HL-60 (cell line): Measurements from ENCODE around the gene DPYD.

Experiments used
- DNase-seq, 2 experiments: peaks; one replicate each; pipeline ENCODE4 v3.0.0-alpha.2; 2010 to 2020; ENCODE audit warnings: low read depth in 1 of 2, low spot score in 1 of 2
- H3K27ac ChIP-seq: fragments of 250-450 bp; sonication (Bioruptor Pico); replicated peaks from 2 replicates; pipeline ENCODE4 v1.5.1; 2020; ENCODE audit warnings: mild to moderate bottlenecking, moderate library complexity
- H3K27me3 ChIP-seq: fragments of 250-450 bp; sonication (Bioruptor Pico); 2 replicates; pipeline ENCODE4 v1.5.1; 2021; ENCODE audit warnings: mild to moderate bottlenecking, moderate library complexity; ENCODE audit not compliant: insufficient read depth, poor library complexity, severe bottlenecking
- H3K4me3 ChIP-seq: replicated peaks from 2 replicates; pipeline ENCODE4 v1.5.1; 2011; ENCODE audit warnings: mild to moderate bottlenecking, control low read depth, low read length; ENCODE audit not compliant: insufficient read depth
- CTCF ChIP-seq: IDR thresholded peaks from one replicate; pipeline ENCODE4 v1.5.1; 2011; ENCODE audit warnings: low read length, control low read depth, inconsistent platforms; ENCODE audit not compliant: insufficient read depth
- GABPA ChIP-seq: IDR thresholded peaks from 2 replicates; pipeline ENCODE4 v1.6.1; 2012; ENCODE audit warnings: low read depth
- POLR2AphosphoS5 ChIP-seq: IDR thresholded peaks from 2 replicates; pipeline ENCODE4 v1.6.1; 2012; ENCODE audit warnings: low read depth
- REST ChIP-seq: IDR thresholded peaks from 2 replicates; pipeline ENCODE4 v1.6.1; 2012; ENCODE audit warnings: low read depth; ENCODE audit not compliant: insufficient replicate concordance
- SPI1 ChIP-seq: IDR thresholded peaks from 2 replicates; pipeline ENCODE4 v1.6.1; 2012; ENCODE audit warnings: low read depth, mild to moderate bottlenecking, borderline replicate concordance

The DPYD gene

GRCh38 chr1:97911266-97912215, 9.3 kb downstream of the DPYD start:
- no peaks in the 10 kb centered on the region for H3K27me3 ChIP-seq
- no peak overlapping the region for H3K27ac ChIP-seq
- no peak for DNase-seq
- H3K4me3 ChIP-seq = no peak overlapping the region
- TF ChIP-seq CTCF (no peak), SPI1 (no peak), REST (no peak)

- no peak overlapping the region for H3K4me3 ChIP-seq
- DNase-seq = no peak
- TF ChIP-seq REST (no peak), POLR2AphosphoS5 (no peak), SPI1 (no peak; the same call in 1 of the 2 replicates), GABPA (no peak)
- no peak overlapping the region for H3K27ac ChIP-seq
- H3K27me3 ChIP-seq = no peaks in the 10 kb centered on the region
These were observed 11.6 kb downstream of the DPYD start for GRCh38 chr1:97909266-97909665.

GRCh38 chr1:97907886-97908285, 12.9 kb downstream of the DPYD start:
- Histone ChIP-seq H3K4me3 (no peak overlapping the region), H3K27me3 (no peaks in the 10 kb centered on the region), H3K27ac (no peak overlapping the region)
- DNase-seq = no peak
- no peak for TF ChIP-seq GABPA
- TF ChIP-seq SPI1 = no peak
- no peak for TF ChIP-seq POLR2AphosphoS5
- no peak for TF ChIP-seq CTCF
- TF ChIP-seq REST = no peak
